ENCODE data around the gene SIRPA. TPM values are rescaled to one million over a fixed set of nuclear protein-coding genes. Genes with fewer than 3 reads are reported as not detected.

Gene SIRPA
- total and polyA plus RNA-seq, 10 of the 15 experiments (the other 5 are each of a cell fraction or from before 2014, with no cell fraction given), result 1.7 to 13.2 (median 5.0) TPM

GRCh38 chr20:1965520-1966351 is 70.5 kb downstream of the SIRPA start (continued):
- no peak for TF ChIP-seq TBL1XR1 (IDR thresholded peaks at IDR 0.05; ENCODE audit: low read depth, low read length)

GRCh38 chr20:1968964-1969363 is 73.8 kb downstream of the SIRPA start:
- Histone ChIP-seq H2AFZ (ENCODE audit: control insufficient read depth, low read depth, low read length) (no peak overlapping the region), H3K9ac (ENCODE audit: control insufficient read depth, insufficient read depth, low read length) (no peak overlapping the region), H3K36me3 (ENCODE audit: control insufficient read depth in 2 of 2, insufficient read depth in 2 of 2, low read length in 1 of 2) (no peaks in the 10 kb centered on the region), H3K4me1 (ENCODE audit: control insufficient read depth, insufficient read depth, low read length) (no peaks in the 10 kb centered on the region; the same call in 1 of the 2 replicates), H3K9me3 (replicated peaks; ENCODE audit: control insufficient read depth, insufficient read depth, low read length) (no peaks in the 10 kb centered on the region; the same call in 2 of the 3 replicates), H4K20me1 (ENCODE audit: control insufficient read depth, insufficient read depth) (no peaks in the 10 kb centered on the region), H3K4me2 (ENCODE audit: control insufficient read depth, insufficient read depth) (no peak overlapping the region), H3K27me3 (replicated peaks in 1 of 2; ENCODE audit: control insufficient read depth in 2 of 2, insufficient read depth in 2 of 2, low read length in 1 of 2) (no peaks in the 10 kb centered on the region; a peak in 4 of 4 replicates), H3K79me2 (ENCODE audit: control insufficient read depth, insufficient read depth, low read length) (no peaks in the 10 kb centered on the region), H3K4me3 (no peak overlapping the region), H3K27ac (ENCODE audit: control insufficient read depth, insufficient read depth) (no peak overlapping the region)
- FAIRE-seq (no peak), ATAC-seq (no peak), DNase-seq (ENCODE audit: low read depth, low spot score) (no peak)
- in situ Hi-C loops (cut with MboI) (loop anchor here (5.0 kb wide), 1 partner anchor 203 kb away; no protein-coding TSS in a partner anchor), intact Hi-C loops (cut with micrococcal nuclease; ENCODE audit: unreplicated experiment) (loop anchor here (5.0 kb wide), 1 partner anchor 483 kb away; no protein-coding TSS in a partner anchor)
- ChIA-PET CTCF (interaction anchor here (1.0 to 1.6 kb wide), 4 partner anchors 84 to 206 kb away, joined by 3 to 4 read pairs (median 4); no protein-coding TSS in a partner anchor), RAD21 (ENCODE audit: unreplicated experiment) (interaction anchor here (1.1 kb wide), 1 partner anchor 167 kb away, joined by 3 read pairs; no protein-coding TSS in a partner anchor), SMC1A (ENCODE audit: uncharacterized antibody, unreplicated experiment) (no interaction called here), POLR2A (no interaction called here)
- WGBS (ENCODE audit: insufficient coverage, insufficient replicate concordance, low lambda C conversion rate, missing lambda C conversion rate), result 0% methylated on average over 2 of the region's 4 CpGs
- BruUV-seq (replicated peaks), result no TSS peak
- TF ChIP-seq CBFB (IDR thresholded peaks at IDR 0.05; ENCODE audit: low read depth), result no peak
- TF ChIP-seq ZNF622 (IDR thresholded peaks at IDR 0.05), result no peak
- no peak for TF ChIP-seq ASH2L (IDR thresholded peaks at IDR 0.05; ENCODE audit: borderline replicate concordance, low read depth)
- no peak for TF ChIP-seq SIX5 (IDR thresholded peaks at IDR 0.05; ENCODE audit: low read depth, low read length, severe bottlenecking)
- TF ChIP-seq IRF3 (IDR thresholded peaks at IDR 0.05), result no peak
- no peak for TF ChIP-seq SREBF2 (IDR thresholded peaks at IDR 0.05; ENCODE audit: low read length)
- no peak for TF ChIP-seq POLR2AphosphoS2 (IDR thresholded peaks at IDR 0.05; ENCODE audit: low read depth, low read length)
- TF ChIP-seq BHLHE40 (IDR thresholded peaks at IDR 0.05; ENCODE audit: borderline replicate concordance in 1 of 2, low read depth in 2 of 2, low read length in 1 of 2), result no peak
- TF ChIP-seq TCF12 (IDR thresholded peaks at IDR 0.05; ENCODE audit: low read depth, low read length), result no peak
- TF ChIP-seq STAT1 (conservative IDR thresholded peaks at IDR 0.05), result no peak
- no peak for TF ChIP-seq YY1 (IDR thresholded peaks at IDR 0.05; ENCODE audit: low read depth, low read length)
- TF ChIP-seq POLR2AphosphoS5 (IDR thresholded peaks at IDR 0.05; ENCODE audit: low read length), result no peak
- TF ChIP-seq ZBED1 (IDR thresholded peaks at IDR 0.05; ENCODE audit: borderline replicate concordance), result no peak
- no peak for TF ChIP-seq NFIC (IDR thresholded peaks at IDR 0.05; ENCODE audit: low read depth, low read length)
- no peak for TF ChIP-seq POLR2A (IDR thresholded peaks at IDR 0.05; ENCODE audit: low read depth, low read length)

Measured in GM12878 (cell line).